Measurements from ENCODE around the gene MBNL3.

MBNL3 gene

GRCh38 chrX:132413459-132413858 is 75.4 kb downstream of the MBNL3 start:
- no peak for DNase-seq

DNA sequence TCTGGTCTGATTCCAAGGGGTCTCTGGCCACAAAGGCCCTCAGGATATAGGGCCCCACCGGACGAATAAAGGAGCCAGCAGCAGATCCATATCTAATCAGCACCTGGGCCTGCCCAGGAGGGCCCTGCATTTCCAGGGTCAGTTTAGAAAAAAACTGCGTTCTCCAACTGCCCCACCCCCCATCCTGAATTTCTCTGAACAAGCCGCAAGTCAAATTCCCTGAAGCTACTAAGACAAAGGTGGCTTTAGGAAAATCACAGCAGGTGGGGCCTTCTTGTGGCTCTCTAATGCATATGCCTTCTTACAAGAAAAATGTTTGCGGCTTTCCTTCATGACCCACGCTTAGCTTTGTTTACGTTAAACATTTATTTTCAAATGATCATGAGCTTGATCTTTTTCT is 76.6 kb downstream of the MBNL3 start:
- DNase-seq, result no peak

DNA sequence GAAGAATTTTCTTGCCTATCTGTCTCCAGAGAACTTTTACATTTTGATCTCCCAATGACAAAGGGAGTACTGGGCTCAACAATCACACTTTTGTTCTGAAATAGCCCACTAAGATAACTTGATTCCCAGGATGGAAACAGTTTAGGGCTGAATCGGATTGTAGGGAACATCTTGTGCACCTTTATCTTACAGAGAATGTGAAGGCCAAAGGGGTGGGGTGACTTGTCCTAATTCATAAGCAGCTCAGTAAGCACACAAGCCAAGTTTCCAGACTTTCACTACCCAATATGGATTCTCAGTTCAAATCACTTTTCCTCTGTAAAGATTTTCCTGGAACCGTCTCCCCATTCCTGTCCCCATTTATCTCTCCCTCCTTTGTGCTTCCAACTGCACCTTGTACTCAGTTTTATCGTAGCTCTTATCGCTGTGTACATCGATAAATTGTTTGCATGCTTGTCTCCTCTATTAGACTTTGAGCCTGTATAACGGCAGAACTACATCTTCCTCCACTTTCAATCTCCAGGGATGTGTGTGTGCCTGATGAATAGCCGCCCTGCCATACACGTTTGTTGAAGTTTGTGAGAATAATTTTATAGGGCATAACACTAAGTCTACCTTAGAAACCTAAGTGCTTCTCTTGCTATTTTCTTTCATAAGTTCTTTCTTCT is 77.4 kb downstream of the MBNL3 start:
- no peak for DNase-seq

DNA sequence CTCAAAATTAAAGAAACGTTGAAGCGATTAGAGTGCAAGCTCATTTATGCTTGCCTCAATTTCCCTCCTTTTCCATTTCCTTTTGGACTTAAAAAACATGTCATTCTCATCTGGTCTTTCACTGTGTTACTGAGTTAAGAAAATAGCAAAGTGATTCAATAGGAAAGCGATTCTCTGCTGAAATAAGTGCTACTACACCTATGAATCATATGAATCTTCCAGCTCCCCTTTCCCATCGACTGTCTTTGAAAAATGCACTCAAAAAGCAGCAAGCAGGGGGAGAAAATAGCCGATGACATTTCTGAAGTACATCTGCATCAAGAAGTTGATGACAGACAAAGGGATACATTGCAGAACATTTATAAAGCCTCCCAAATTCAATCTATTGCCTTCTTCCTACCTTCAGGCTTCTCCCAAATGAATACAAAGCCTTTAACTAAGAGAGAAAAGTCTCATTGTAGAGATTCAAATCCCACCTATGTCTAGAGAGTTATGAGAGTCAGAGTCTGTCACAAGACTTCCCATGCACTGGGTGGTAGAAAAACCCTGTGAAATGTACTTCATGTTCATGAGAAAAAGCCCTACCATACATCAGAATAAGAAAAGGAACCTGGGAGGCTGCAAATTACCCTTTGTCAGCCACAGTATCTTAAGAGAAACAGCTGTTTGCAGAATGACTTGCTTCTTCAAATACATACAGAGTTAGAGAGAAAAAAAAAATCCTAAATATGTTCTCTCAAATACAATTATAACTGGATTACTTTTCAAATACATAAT is 78.9 kb downstream of the MBNL3 start:
- no peak for DNase-seq

DNA sequence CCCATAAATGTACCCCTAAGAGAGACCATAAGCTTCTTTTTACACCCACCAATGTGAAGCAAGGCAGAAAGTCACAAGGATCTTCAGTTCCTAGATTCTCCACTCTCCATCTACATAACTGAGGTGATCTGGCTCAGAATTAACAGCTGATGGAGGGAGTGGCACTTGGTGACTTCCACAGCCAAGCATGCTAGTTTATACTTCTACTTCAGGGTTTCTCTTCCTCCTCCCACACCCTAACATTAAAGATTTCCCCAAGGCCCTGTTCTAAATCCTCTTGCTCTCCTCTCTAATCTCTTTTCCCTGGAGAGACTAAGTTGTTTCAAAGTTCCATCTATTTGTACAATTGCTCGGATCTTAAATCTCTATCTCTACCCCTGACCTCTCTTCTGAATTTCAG is 81.1 kb downstream of the MBNL3 start:
- no peak for DNase-seq

DNA sequence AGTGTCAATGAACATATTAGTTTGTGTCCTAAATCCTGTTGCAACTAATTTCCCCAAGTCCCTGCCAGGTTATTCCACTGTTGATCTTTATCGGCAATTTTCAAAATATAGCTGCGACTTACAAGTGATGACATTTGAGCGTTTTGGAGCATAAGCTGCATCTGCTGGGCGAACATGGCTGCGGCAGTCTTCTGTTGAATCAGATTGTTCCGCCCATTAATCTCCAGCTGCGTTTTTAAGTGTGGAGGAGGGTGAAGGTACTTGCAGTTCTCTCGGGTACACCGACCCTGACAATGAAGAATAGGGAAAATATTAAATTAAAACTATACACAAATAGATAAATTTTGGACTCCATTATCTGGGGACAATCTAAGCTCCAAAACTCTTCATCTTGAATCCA is 82.7 kb downstream of the MBNL3 start:
- DNase-seq, result no peak

DNA sequence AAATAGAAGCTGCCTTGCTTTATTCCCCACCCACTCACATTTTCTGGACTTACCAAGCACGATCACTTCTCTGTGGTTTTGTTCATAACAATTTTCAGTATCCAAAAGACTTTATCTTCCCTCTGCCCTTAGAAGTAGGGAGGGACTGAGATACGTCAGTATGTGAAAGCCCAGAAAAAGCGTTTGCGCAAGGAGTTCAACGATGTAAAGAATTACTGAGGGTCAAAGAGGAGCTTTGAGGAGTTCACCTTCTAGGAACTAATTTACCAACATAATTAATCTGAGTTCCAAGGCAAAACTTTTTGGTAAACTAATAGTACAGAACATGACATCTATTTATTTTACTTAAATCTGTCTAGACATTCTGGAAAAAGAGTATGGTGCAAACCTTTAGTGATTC is 84.6 kb downstream of the MBNL3 start:
- DNase-seq, result no peak

GRCh38 chrX:132401935-132402334 is 86.9 kb downstream of the MBNL3 start:
- no peak for DNase-seq

GRCh38 chrX:132400706-132401105 is 88.1 kb downstream of the MBNL3 start:
- DNase-seq, result no peak

- DNase-seq, result no peak
Measured at GRCh38 chrX:132395645-132396044, 93.2 kb downstream of the MBNL3 start.

GRCh38 chrX:132395026-132395425 is 93.8 kb downstream of the MBNL3 start:
- DNase-seq, result no peak

DNA sequence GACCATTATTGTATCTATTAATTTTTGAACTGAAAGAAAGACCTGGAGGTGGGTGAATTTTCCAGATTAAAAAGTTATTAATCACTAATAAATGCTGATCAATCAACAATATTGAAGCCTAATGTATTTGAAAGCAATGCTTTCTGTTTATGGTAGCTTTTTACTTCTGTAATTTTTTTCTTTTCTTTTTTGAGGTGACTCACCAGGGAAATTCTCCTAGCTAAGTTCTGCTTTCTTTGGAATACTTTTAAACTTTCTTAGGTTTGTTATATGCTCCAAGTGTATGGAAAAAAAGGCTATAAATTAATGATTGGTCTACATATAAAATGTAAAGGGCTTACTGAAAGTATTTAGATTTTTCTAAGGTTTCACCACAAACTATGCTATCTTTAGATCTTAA is 94.2 kb downstream of the MBNL3 start:
- DNase-seq, result no peak

DNA sequence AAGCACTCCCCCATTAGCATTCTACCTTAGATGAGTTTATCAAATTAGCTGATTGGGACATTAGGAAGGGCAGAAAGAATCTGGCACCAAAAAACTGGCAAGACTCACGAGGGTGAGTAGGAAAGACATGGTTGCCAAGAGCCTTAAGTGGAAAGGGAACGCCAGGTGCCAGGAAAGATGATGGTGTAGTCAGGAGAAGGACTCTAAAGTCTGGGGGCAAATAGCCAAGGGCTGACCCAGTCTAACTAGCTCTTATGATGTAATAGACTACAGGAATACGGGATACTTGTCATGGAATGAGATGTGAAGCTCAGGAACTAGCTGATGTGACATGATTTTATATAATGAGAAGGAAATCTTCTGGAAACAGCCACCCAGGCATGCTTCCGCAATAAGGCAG is 94.8 kb downstream of the MBNL3 start:
- no peak for DNase-seq

- no peak for DNase-seq
Measured at GRCh38 chrX:132393485-132393884, 95.4 kb downstream of the MBNL3 start.

DNA sequence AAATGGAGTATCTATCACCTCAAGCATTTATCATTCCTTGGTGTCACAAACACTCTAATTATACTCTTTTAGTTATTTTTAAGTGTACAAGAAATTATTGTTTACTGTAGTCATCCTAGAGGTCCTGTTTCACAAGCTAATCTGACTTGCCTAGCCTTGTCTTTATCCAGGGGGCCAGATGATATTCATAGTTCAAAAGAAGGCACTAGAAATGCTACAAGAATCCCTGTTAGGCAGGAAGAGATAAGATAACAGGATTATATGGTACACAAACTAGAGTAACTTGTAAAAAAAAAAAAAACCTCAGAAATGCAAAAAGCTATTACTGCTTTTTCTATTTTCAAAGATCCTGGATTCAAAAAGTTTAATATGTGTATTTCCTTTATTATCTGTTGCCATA is 95.8 kb downstream of the MBNL3 start:
- DNase-seq, result no peak

GRCh38 chrX:132390792-132391191 is 98.0 kb downstream of the MBNL3 start:
- no peak for DNase-seq

GRCh38 chrX:132389480-132389879 is 99.4 kb downstream of the MBNL3 start:
- DNase-seq, result no peak

- no peak for DNase-seq
Measured at GRCh38 chrX:132388371-132388770, 100.5 kb downstream of the MBNL3 start.

GRCh38 chrX:132384301-132384700 is 104.5 kb downstream of the MBNL3 start:
- DNase-seq, result no peak

DNA sequence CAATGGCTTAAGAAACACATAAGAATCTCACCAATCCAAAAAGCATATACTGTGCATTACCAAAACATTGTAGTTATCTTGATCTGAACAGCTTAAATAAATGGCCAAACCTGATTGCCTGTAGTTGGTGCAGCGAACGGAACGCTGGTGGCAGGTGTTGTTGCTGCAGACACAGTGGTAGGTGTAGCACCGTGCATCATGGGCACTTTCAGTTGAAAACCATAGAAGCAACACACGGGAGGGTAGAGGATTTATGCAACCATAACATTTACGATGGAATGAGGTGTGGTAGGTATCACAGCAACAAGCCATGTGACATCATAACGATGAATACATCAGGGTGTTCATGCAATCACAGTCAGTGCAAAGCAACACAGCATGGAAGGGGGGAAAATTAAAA is 106.8 kb downstream of the MBNL3 start:
- no peak for DNase-seq

GRCh38 chrX:132378281-132378680 is 110.6 kb downstream of the MBNL3 start:
- DNase-seq, result no peak

DNA sequence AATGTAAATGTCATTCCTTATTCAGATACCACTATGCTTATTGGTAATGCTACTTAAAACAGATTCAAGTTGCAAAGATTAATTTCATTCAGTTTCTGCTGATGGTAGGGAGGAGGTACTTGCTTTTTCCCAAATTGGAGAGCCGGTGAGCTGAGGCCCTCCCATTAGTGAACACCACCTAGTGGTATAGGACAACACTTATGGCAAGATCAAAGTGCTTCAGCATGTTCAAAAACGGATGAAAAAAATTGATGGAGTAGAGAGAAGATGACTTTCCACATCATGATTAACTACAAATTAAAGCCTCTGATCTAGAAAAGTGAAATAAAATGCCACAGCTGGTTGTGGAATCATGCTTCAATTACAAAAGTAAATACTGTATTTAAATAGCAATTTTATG is 112.9 kb downstream of the MBNL3 start:
- no peak for DNase-seq

GRCh38 chrX:132373610-132374009 is 115.2 kb downstream of the MBNL3 start:
- DNase-seq, result no peak

- no peak for DNase-seq
Measured at GRCh38 chrX:132369617-132370326, 119.1 kb downstream of the MBNL3 start.

Data from right forelimb (tissue), 1 donor.